ENCODE measurements around the gene DCC. TPM values are rescaled to one million over a fixed set of nuclear protein-coding genes. Genes with fewer than 3 reads are reported as not detected.

The DCC gene
- polyA plus RNA-seq, 1 experiment = 0.67 TPM

GRCh38 chr18:53142005-53142404 is 802.0 kb downstream of the DCC start:
- no peaks in the 10 kb centered on the region for H3K27me3 ChIP-seq (ENCODE audit: control insufficient read depth, insufficient read depth, low read length)
- peaks cover 13% of the 10 kb centered on the region for H3K9me3 ChIP-seq (ENCODE audit: control insufficient read depth, insufficient read depth, low read length)
- ChIA-PET CTCF (no interaction called here), POLR2A (no interaction called here)
- no peak for TF ChIP-seq CTCF (IDR thresholded peaks at IDR 0.05; ENCODE audit: low read depth, low read length)
- H3K4me3 ChIP-seq (ENCODE audit: low read depth, low read length) = no peak overlapping the region
- H3K27ac ChIP-seq (ENCODE audit: low read depth, low read length) = no peak overlapping the region
- DNase-seq (ENCODE audit: low read depth, low spot score) = no peak

DNA sequence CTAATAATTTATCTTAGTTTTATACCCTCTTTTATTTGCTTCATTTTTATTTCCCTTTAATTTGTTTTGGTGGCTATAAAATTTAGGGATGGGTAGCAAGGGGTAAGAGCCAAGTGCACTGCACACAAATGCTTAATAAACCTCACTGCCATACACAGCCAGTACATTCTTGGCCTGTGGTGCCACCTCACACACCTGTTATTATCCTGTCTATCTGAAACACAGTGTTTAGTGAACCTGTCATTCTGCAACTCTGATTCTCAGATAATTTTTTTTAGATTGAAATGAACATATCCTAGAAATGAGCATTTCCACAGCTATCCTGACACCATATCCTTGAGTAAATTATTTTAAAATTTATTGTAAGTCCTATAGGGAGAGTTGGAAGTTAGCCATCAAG is 807.5 kb downstream of the DCC start:
- no peak overlapping the region for H3K4me3 ChIP-seq (ENCODE audit: low read depth, low read length)
- POLR2A ChIA-PET = no interaction called here
- H3K27me3 ChIP-seq (ENCODE audit: control insufficient read depth, insufficient read depth, low read length) = no peaks in the 10 kb centered on the region
- no peak for TF ChIP-seq CTCF (IDR thresholded peaks at IDR 0.05; ENCODE audit: low read depth, low read length)
- H3K27ac ChIP-seq (ENCODE audit: low read depth, low read length) = no peak overlapping the region
- peaks cover 13% of the 10 kb centered on the region for H3K9me3 ChIP-seq (ENCODE audit: control insufficient read depth, insufficient read depth, low read length)
- no peak for DNase-seq (ENCODE audit: low read depth, low spot score)
- CTCF ChIA-PET = no interaction called here

GRCh38 chr18:53148123-53148522 is 808.1 kb downstream of the DCC start:
- ChIA-PET CTCF (no interaction called here), POLR2A (no interaction called here)
- no peak for DNase-seq (ENCODE audit: low read depth, low spot score)
- Histone ChIP-seq H3K4me3 (ENCODE audit: low read depth, low read length) (no peak overlapping the region), H3K9me3 (ENCODE audit: control insufficient read depth, insufficient read depth, low read length) (peaks cover 13% of the 10 kb centered on the region), H3K27me3 (ENCODE audit: control insufficient read depth, insufficient read depth, low read length) (no peaks in the 10 kb centered on the region), H3K27ac (ENCODE audit: low read depth, low read length) (no peak overlapping the region)
- TF ChIP-seq CTCF (IDR thresholded peaks at IDR 0.05; ENCODE audit: low read depth, low read length) = no peak

DNA sequence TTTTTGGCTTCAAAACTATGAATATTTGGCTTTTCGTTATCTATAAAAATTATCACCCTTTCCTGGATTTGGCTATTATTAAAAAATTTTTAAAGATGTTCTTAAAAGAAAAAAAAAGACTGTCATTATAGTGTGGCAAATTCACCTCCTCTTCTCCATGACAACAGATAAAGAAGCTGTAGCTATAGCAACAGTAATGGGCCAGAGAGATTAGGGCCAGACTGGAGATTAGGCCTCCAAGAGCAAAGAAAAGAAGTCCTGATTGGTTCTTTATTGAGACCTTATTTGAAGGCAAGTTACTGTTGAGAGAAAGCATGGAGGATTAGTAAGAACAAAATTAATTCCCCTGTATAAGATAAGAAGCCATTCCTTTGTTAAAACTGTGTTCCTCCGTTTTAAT is 812.5 kb downstream of the DCC start:
- DNase-seq (ENCODE audit: low read depth, low spot score) = no peak
- POLR2A ChIA-PET = no interaction called here
- Histone ChIP-seq H3K27ac (ENCODE audit: low read depth, low read length) (no peak overlapping the region), H3K9me3 (ENCODE audit: control insufficient read depth, insufficient read depth, low read length) (peaks cover 9% of the 10 kb centered on the region), H3K27me3 (ENCODE audit: control insufficient read depth, insufficient read depth, low read length) (no peaks in the 10 kb centered on the region), H3K4me3 (ENCODE audit: low read depth, low read length) (no peak overlapping the region)
- no peak for TF ChIP-seq CTCF (IDR thresholded peaks at IDR 0.05; ENCODE audit: low read depth, low read length)
- CTCF ChIA-PET = no interaction called here

- Histone ChIP-seq H3K4me3 (ENCODE audit: low read depth, low read length) (no peak overlapping the region), H3K9me3 (ENCODE audit: control insufficient read depth, insufficient read depth, low read length) (peaks cover 9% of the 10 kb centered on the region), H3K27me3 (ENCODE audit: control insufficient read depth, insufficient read depth, low read length) (no peaks in the 10 kb centered on the region), H3K27ac (ENCODE audit: low read depth, low read length) (no peak overlapping the region)
- DNase-seq (ENCODE audit: low read depth, low spot score) = no peak
- CTCF ChIA-PET = no interaction called here
- no peak for TF ChIP-seq CTCF (IDR thresholded peaks at IDR 0.05; ENCODE audit: low read depth, low read length)
- POLR2A ChIA-PET = no interaction called here
Observed at GRCh38 chr18:53153281-53153680, 813.3 kb downstream of the DCC start.

Measured in AG04450 (cell line).